DND-41 (cell line): ENCODE results near the gene RIOK3.

Experiments
- ATAC-seq: fragments of 200-7000 bp; cut with Tn5 transposase; 3 replicates; pipeline ENCODE4 v1.9.1; 2021; ENCODE audit warnings: low read depth; ENCODE audit not compliant: insufficient read depth
- DNase-seq: peaks from one replicate; pipeline ENCODE4 v3.0.0-alpha.2; 2020
- H2AFZ ChIP-seq: 2 replicates; pipeline ENCODE4 v1.6.0; 2012; ENCODE audit warnings: low read depth, low read length
- H3K27ac ChIP-seq: 2 replicates; pipeline ENCODE4 v1.5.1; 2012; ENCODE audit warnings: low read length, inconsistent platforms
- H3K27me3 ChIP-seq: fragments of 200-600 bp; sonication (generic); 2 replicates; pipeline ENCODE4 v1.6.0; 2012; ENCODE audit warnings: low read length, mild to moderate bottlenecking, inconsistent platforms; ENCODE audit not compliant: insufficient read depth, poor library complexity
- H3K36me3 ChIP-seq: 2 replicates; pipeline ENCODE4 v1.5.1; 2012; ENCODE audit warnings: low read length, inconsistent platforms; ENCODE audit not compliant: insufficient read depth
- H3K4me1 ChIP-seq: 2 replicates; pipeline ENCODE4 v1.5.1; 2012; ENCODE audit warnings: mild to moderate bottlenecking, low read length; ENCODE audit not compliant: insufficient read depth
- H3K4me2 ChIP-seq: 2 replicates; pipeline ENCODE4 v1.6.0; 2012; ENCODE audit warnings: mild to moderate bottlenecking, moderate library complexity, low read length, inconsistent platforms; ENCODE audit not compliant: insufficient read depth
- H3K4me3 ChIP-seq, 2 experiments: fragments of 200-600 bp in 1 of 2; shearing (Covaris generic) in 1 of 2; 2 replicates each; pipeline ENCODE4 v1.5.1; 2012 to 2016; ENCODE audit warnings: inconsistent platforms in 2 of 2, low read length in 2 of 2, mild to moderate bottlenecking in 2 of 2, low read depth in 1 of 2, moderate library complexity in 1 of 2
- H3K79me2 ChIP-seq: 2 replicates; pipeline ENCODE4 v1.6.0; 2012; ENCODE audit warnings: low read length, inconsistent platforms; ENCODE audit not compliant: insufficient read depth
- H3K9ac ChIP-seq: 2 replicates; pipeline ENCODE4 v1.6.0; 2012; ENCODE audit warnings: low read depth, mild to moderate bottlenecking, inconsistent platforms, low read length, moderate library complexity
- H3K9me3 ChIP-seq: 2 replicates; pipeline ENCODE4 v1.5.1; 2012; ENCODE audit warnings: low read length, moderate library complexity, mild to moderate bottlenecking, inconsistent platforms; ENCODE audit not compliant: insufficient read depth, severe bottlenecking
- H4K20me1 ChIP-seq: 2 replicates; pipeline ENCODE4 v1.6.0; 2012; ENCODE audit warnings: low read length; ENCODE audit not compliant: insufficient read depth
- CTCF ChIP-seq: IDR thresholded peaks from 2 replicates; pipeline ENCODE4 v1.5.1; 2012; ENCODE audit warnings: borderline replicate concordance, low read length, moderate library complexity, mild to moderate bottlenecking; ENCODE audit not compliant: poor library complexity, severe bottlenecking; ENCODE audit errors: extremely low read depth
- EZH2 ChIP-seq: IDR thresholded peaks from 3 replicates; pipeline ENCODE4 v1.6.1; 2012; ENCODE audit warnings: borderline replicate concordance, low read depth, mild to moderate bottlenecking, moderate library complexity, low read length, inconsistent platforms; ENCODE audit not compliant: severe bottlenecking

Gene RIOK3

GRCh38 chr18:23452347-23452727 is 750 bp upstream of the RIOK3 start:
- peak overlapping the region; percentile 90 for H2AFZ ChIP-seq
- peaks cover 41% of the 10 kb centered on the region for H3K4me1 ChIP-seq
- no peak for ATAC-seq
- H3K4me2 ChIP-seq = peak overlapping the region; percentile 83
- H3K27me3 ChIP-seq = no peaks in the 10 kb centered on the region
- peak overlapping the region; percentile 71 for H3K9ac ChIP-seq
- H3K79me2 ChIP-seq = peaks cover 43% of the 10 kb centered on the region
- H3K27ac ChIP-seq = no peak overlapping the region
- H4K20me1 ChIP-seq = peaks cover 3% of the 10 kb centered on the region; the same call in 1 of the 2 replicates
- TF ChIP-seq EZH2 (no peak), CTCF (no peak)
- DNase-seq = no peak
- no peaks in the 10 kb centered on the region for H3K9me3 ChIP-seq
- H3K36me3 ChIP-seq = peaks cover 2% of the 10 kb centered on the region
- H3K4me3 ChIP-seq = peak overlapping the region in 1 of 2 experiments; percentile 93; a peak in 3 of 4 replicates

- Histone ChIP-seq H3K4me2 (peak overlapping the region; percentile 83), H3K36me3 (peaks cover 8% of the 10 kb centered on the region), H3K4me3 (peak overlapping the region; percentile 72 to 93), H3K4me1 (peaks cover 47% of the 10 kb centered on the region), H3K79me2 (peaks cover 56% of the 10 kb centered on the region), H3K27ac (peak overlapping the region; percentile 67), H3K9me3 (no peaks in the 10 kb centered on the region), H4K20me1 (peaks cover 12% of the 10 kb centered on the region), H3K27me3 (no peaks in the 10 kb centered on the region), H3K9ac (peak overlapping the region; percentile 71), H2AFZ (peak overlapping the region; percentile 90)
- peak; percentile 54 for ATAC-seq
- no peak for DNase-seq
- TF ChIP-seq EZH2 (no peak), CTCF (no peak)
Observed at GRCh38 chr18:23453680-23454058, 582 bp downstream of the RIOK3 start.

- H3K36me3 ChIP-seq = peaks cover 14% of the 10 kb centered on the region
- no peaks in the 10 kb centered on the region for H3K9me3 ChIP-seq
- H3K27me3 ChIP-seq = no peaks in the 10 kb centered on the region
- peaks cover 47% of the 10 kb centered on the region for H3K4me1 ChIP-seq
- no peak overlapping the region for H2AFZ ChIP-seq
- TF ChIP-seq CTCF (no peak), EZH2 (no peak)
- ATAC-seq (no peak), DNase-seq (no peak)
- peaks cover 86% of the 10 kb centered on the region for H3K79me2 ChIP-seq
- H3K4me3 ChIP-seq = no peak overlapping the region
- peak overlapping the region; percentile 23; the same call in 1 of the 2 replicates for H3K4me2 ChIP-seq
- no peak overlapping the region for H3K9ac ChIP-seq
- H3K27ac ChIP-seq = no peak overlapping the region
- peaks cover 38% of the 10 kb centered on the region for H4K20me1 ChIP-seq
Observed at GRCh38 chr18:23456835-23457234, 3.7 kb downstream of the RIOK3 start.
